Liver (tissue), 9 donors: Measurements from ENCODE around the gene RASL12. TPM values are rescaled to one million over a fixed set of nuclear protein-coding genes. Genes with fewer than 3 reads are reported as not detected.

Source experiments
- DNase-seq: peaks from one replicate; pipeline ENCODE4 v3.0.0-alpha.2; 2017; ENCODE audit warnings: low spot score
- H3K27ac ChIP-seq, 2 donors: one replicate each; pipeline ENCODE4 v1.7.0; 2013; ENCODE audit warnings: inconsistent platforms in 2 of 2, low read length in 2 of 2, control low read depth in 1 of 2, low read depth in 1 of 2, mild to moderate bottlenecking in 1 of 2
- H3K27me3 ChIP-seq, 4 donors: one replicate each; pipeline versions ENCODE4 v1.6.1 to v1.7.0; 2013; ENCODE audit warnings: low read length in 3 of 4, inconsistent platforms in 1 of 4, mild to moderate bottlenecking in 1 of 4, moderate library complexity in 1 of 4; ENCODE audit not compliant: control insufficient read depth in 4 of 4, insufficient read depth in 4 of 4
- H3K36me3 ChIP-seq, 4 donors: one replicate each; pipeline versions ENCODE4 v1.6.1 to v1.7.0; 2013; ENCODE audit warnings: low read length in 3 of 4, mild to moderate bottlenecking in 3 of 4, low read depth in 1 of 4, moderate library complexity in 1 of 4; ENCODE audit not compliant: control insufficient read depth in 4 of 4, insufficient read depth in 3 of 4
- H3K4me1 ChIP-seq, 4 donors: one replicate each; pipeline versions ENCODE4 v1.6.1 to v1.7.0; 2013; ENCODE audit warnings: low read length in 3 of 4, mild to moderate bottlenecking in 3 of 4, moderate library complexity in 1 of 4; ENCODE audit not compliant: control insufficient read depth in 4 of 4, insufficient read depth in 4 of 4
- H3K4me3 ChIP-seq, 3 donors: one replicate each; pipeline versions ENCODE4 v1.6.1 to v1.7.0; 2013; ENCODE audit warnings: low read length in 3 of 3, control low read depth in 1 of 3, low read depth in 1 of 3, mild to moderate bottlenecking in 1 of 3
- H3K9ac ChIP-seq, 2 donors: one replicate each; pipeline ENCODE4 v1.7.0; 2013; ENCODE audit warnings: low read length in 2 of 2, mild to moderate bottlenecking in 2 of 2, moderate library complexity in 2 of 2, control low read depth in 1 of 2, low read depth in 1 of 2
- H3K9me3 ChIP-seq, 4 donors: one replicate each; pipeline versions ENCODE4 v1.6.1 to v1.7.0; 2013; ENCODE audit warnings: low read length in 3 of 4; ENCODE audit not compliant: control insufficient read depth in 4 of 4
- EGR1 ChIP-seq, 2 donors: IDR thresholded peaks; 2 replicates each; pipeline ENCODE4 v1.6.1; 2016 to 2018; ENCODE audit warnings: antibody characterized with exemption in 2 of 2, low read depth in 2 of 2
- FOXA1 ChIP-seq: IDR thresholded peaks from 2 replicates; pipeline ENCODE4 v1.6.1; 2016; ENCODE audit warnings: antibody characterized with exemption
- GABPA ChIP-seq, 2 donors: IDR thresholded peaks in 1 of 2; conservative IDR thresholded peaks in 1 of 2; 2 replicates each; pipeline ENCODE4 v1.6.1; 2016; ENCODE audit warnings: antibody characterized with exemption in 2 of 2, mild to moderate bottlenecking in 1 of 2, moderate library complexity in 1 of 2
- HNF4G ChIP-seq: IDR thresholded peaks from 2 replicates; pipeline ENCODE4 v1.6.1; 2016; ENCODE audit warnings: antibody characterized with exemption
- JUND ChIP-seq, 2 donors: IDR thresholded peaks; 2 replicates each; pipeline ENCODE4 v1.6.1; 2016; ENCODE audit warnings: antibody characterized with exemption in 2 of 2
- NR2F2 ChIP-seq: IDR thresholded peaks from 2 replicates; pipeline ENCODE4 v1.6.1; 2016; ENCODE audit warnings: antibody characterized with exemption
- RAD21 ChIP-seq, 2 donors: IDR thresholded peaks; 2 replicates each; pipeline ENCODE4 v1.6.1; 2016; ENCODE audit warnings: antibody characterized with exemption in 2 of 2, mild to moderate bottlenecking in 2 of 2
- REST ChIP-seq: IDR thresholded peaks from 2 replicates; pipeline ENCODE4 v1.6.1; 2016; ENCODE audit warnings: antibody characterized with exemption, mild to moderate bottlenecking
- YY1 ChIP-seq: IDR thresholded peaks from 2 replicates; pipeline ENCODE4 v1.6.1; 2016; ENCODE audit warnings: antibody characterized with exemption, mild to moderate bottlenecking
- WGBS: extraction: QIAGEN DNeasy Blood & Tissue Kit; methylation state at CpG from one replicate; pipeline ENCODE4 v1.1.7; 2013; 5-methylcytosine and 5-hydroxymethylcytosine counted together
- polyA plus RNA-seq, 2 donors: library from polyadenylated mRNA; stranded (reverse) in 1 of 2; unstranded in 1 of 2; fragments of 200-250 nt in 1 of 2; fragments of >200 nt in 1 of 2; fragmentation: Nextera tagmentation in 1 of 2; extraction: Ambion mirVana in 1 of 2; gene quantifications; one replicate each; pipeline versions ENCODE4 v1.2.1 to v1.2.3, GENCODE V29; 2013 to 2015
- total RNA-seq, 2 donors: library from RNA; depleted of rRNA; stranded (reverse); fragments of >200 nt; gene quantifications; one replicate each; pipeline ENCODE4 v1.2.3, GENCODE V29; 2014
- TF ChIP-seq, protein P1 (sequence below): fragments of 150-350 bp; IDR thresholded peaks from 2 replicates; pipeline ENCODE4 v1.5.1; 2017; ENCODE audit warnings: improper control_type of control experiment, low read depth, low read length; ENCODE audit not compliant: missing input control
- TF ChIP-seq, protein P2 (sequence below): IDR thresholded peaks from 2 replicates; pipeline ENCODE4 v1.6.1; 2016; ENCODE audit warnings: antibody characterized with exemption
- TF ChIP-seq, protein P3 (sequence below): IDR thresholded peaks from 2 replicates; pipeline ENCODE4 v1.6.1; 2016; ENCODE audit warnings: antibody characterized with exemption
- donor health status: healthy.
- donor health status: healthy.
- donor health status: healthy.
- donor health status: healthy.
- donor health status: healthy.

Gene RASL12
- total and polyA plus RNA-seq, 4 donors: 0.50 to 0.92 (median 0.63) TPM

DNA sequence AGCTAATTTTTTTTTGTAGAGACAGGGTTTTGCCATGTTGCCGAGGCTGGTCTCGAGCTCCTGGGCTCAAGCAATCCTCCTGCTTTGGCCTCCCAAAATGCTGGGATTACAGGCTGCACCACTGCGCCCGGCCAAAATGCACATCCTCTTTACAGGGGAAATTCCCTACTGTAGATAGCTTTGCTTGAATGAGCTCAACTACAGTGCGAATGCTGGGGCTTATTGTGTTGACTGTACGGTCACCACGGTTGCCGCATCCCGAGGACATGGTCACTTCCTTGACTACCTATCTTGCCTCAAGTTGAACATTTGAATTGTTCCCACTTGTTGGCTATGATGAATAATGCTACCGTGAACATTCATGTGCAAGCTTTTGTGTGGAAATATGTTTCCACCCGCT lies 33.1 kb downstream of the RASL12 start:
- no peak overlapping the region for H3K27ac ChIP-seq

GRCh38 chr15:65033659-65034269 lies 34.0 kb downstream of the RASL12 start:
- Histone ChIP-seq H3K4me3 (no peak overlapping the region), H3K36me3 (no peaks in the 10 kb centered on the region), H3K4me1 (peaks cover 0 to 21% (median 16%) of the 10 kb centered on the region in 4 donors), H3K9me3 (no peaks in the 10 kb centered on the region), H3K27ac (peak overlapping the region; percentile 29 to 55), H3K9ac (peak overlapping the region in 1 of 2 donors; percentile 72), H3K27me3 (no peaks in the 10 kb centered on the region)
- no peak for DNase-seq
- 5% methylated on average over 4 of the region's 4 CpGs for WGBS
- TF ChIP-seq NR2F2 (no peak), RAD21 (IDR thresholded peaks at IDR 0.05) (peak; percentile 86 to 90)
- TF ChIP-seq, protein P1, sequence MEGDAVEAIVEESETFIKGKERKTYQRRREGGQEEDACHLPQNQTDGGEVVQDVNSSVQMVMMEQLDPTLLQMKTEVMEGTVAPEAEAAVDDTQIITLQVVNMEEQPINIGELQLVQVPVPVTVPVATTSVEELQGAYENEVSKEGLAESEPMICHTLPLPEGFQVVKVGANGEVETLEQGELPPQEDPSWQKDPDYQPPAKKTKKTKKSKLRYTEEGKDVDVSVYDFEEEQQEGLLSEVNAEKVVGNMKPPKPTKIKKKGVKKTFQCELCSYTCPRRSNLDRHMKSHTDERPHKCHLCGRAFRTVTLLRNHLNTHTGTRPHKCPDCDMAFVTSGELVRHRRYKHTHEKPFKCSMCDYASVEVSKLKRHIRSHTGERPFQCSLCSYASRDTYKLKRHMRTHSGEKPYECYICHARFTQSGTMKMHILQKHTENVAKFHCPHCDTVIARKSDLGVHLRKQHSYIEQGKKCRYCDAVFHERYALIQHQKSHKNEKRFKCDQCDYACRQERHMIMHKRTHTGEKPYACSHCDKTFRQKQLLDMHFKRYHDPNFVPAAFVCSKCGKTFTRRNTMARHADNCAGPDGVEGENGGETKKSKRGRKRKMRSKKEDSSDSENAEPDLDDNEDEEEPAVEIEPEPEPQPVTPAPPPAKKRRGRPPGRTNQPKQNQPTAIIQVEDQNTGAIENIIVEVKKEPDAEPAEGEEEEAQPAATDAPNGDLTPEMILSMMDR: peak; percentile 65
- TF ChIP-seq, protein P2, sequence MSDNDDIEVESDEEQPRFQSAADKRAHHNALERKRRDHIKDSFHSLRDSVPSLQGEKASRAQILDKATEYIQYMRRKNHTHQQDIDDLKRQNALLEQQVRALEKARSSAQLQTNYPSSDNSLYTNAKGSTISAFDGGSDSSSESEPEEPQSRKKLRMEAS: peak; percentile 21

More for the DNA sequence above, 33.1 kb downstream of the RASL12 start:
- no peak overlapping the region for H3K4me3 ChIP-seq
- no peaks in the 10 kb centered on the region for H3K36me3 ChIP-seq
- peaks cover 0 to 18% (median 15%) of the 10 kb centered on the region in 4 donors for H3K4me1 ChIP-seq
- TF ChIP-seq NR2F2 (no peak), GABPA (IDR thresholded peaks at IDR 0.05 in 1 of 2, conservative IDR thresholded peaks at IDR 0.05 in 1 of 2) (no peak), REST (no peak)
- DNase-seq: no peak
- no peaks in the 10 kb centered on the region for H3K9me3 ChIP-seq
- WGBS: 95% methylated on average over 11 of the region's 11 CpGs
- H3K9ac ChIP-seq: no peak overlapping the region
- H3K27me3 ChIP-seq: no peaks in the 10 kb centered on the region

GRCh38 chr15:65032801-65033537 lies 34.8 kb downstream of the RASL12 start:
- peak; percentile 58 for DNase-seq
- H3K4me1 ChIP-seq: peaks cover 3 to 29% (median 23%) of the 10 kb centered on the region in 4 donors
- no peaks in the 10 kb centered on the region for H3K27me3 ChIP-seq
- H3K9ac ChIP-seq: peak overlapping the region in 1 of 2 donors; percentile 72
- H3K4me3 ChIP-seq: no peak overlapping the region
- no peaks in the 10 kb centered on the region for H3K36me3 ChIP-seq
- 19% methylated on average over 13 of the region's 13 CpGs for WGBS
- H3K9me3 ChIP-seq: no peaks in the 10 kb centered on the region
- peak overlapping the region; percentile 29 to 55 for H3K27ac ChIP-seq
- TF ChIP-seq, protein P2: peak; percentile 59
- TF ChIP-seq REST: peak; percentile 58
- peak; percentile 79 for TF ChIP-seq YY1
- TF ChIP-seq JUND (IDR thresholded peaks at IDR 0.05): peak; percentile 79 to 81
- TF ChIP-seq EGR1 (IDR thresholded peaks at IDR 0.05; ENCODE audit: low read depth in 2 of 2): no peak
- peak; percentile 98 for TF ChIP-seq HNF4G
- peak; percentile 92 to 97 for TF ChIP-seq RAD21 (IDR thresholded peaks at IDR 0.05)
- TF ChIP-seq, protein P1: peak; percentile 95
- TF ChIP-seq, protein P3, sequence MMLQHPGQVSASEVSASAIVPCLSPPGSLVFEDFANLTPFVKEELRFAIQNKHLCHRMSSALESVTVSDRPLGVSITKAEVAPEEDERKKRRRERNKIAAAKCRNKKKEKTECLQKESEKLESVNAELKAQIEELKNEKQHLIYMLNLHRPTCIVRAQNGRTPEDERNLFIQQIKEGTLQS: no peak
- TF ChIP-seq FOXA1: no peak
